ENCODE measurements around the gene RHEX.
"Not testable (repeated sequence)": the region's sequence is repeated elsewhere in the genome, so short reads cannot be mapped to it uniquely, and the experiment has no call there.

RHEX gene

GRCh38 chr1:206052919-206053610, at the start of gene RHEX:
Gene RHEX (plus strand): TSS chr1:206053173. CDS start chr1:206097829, 44,656 bp downstream.
- H3K9ac ChIP-seq (ENCODE audit: low read length); H3K4me1 ChIP-seq (ENCODE audit: control insufficient read depth, insufficient read depth, low read length); H3K4me3 ChIP-seq (ENCODE audit: low read length); H3K36me3 ChIP-seq (ENCODE audit: control insufficient read depth, insufficient read depth, low read length); H3K27ac ChIP-seq (ENCODE audit: low read depth, low read length); H3K27me3 ChIP-seq (ENCODE audit: control insufficient read depth, insufficient read depth, low read length): not testable (repeated sequence)

- Histone ChIP-seq H3K27ac (ENCODE audit: low read depth, low read length) (no peak overlapping the region), H3K4me3 (ENCODE audit: low read length) (no peak overlapping the region), H3K4me1 (ENCODE audit: control insufficient read depth, insufficient read depth, low read length) (no peaks in the 10 kb centered on the region), H3K36me3 (ENCODE audit: control insufficient read depth, insufficient read depth, low read length) (no peaks in the 10 kb centered on the region), H3K9ac (ENCODE audit: low read length) (no peak overlapping the region), H3K27me3 (ENCODE audit: control insufficient read depth, insufficient read depth, low read length) (no peaks in the 10 kb centered on the region)
These were observed 48.8 kb upstream of the RHEX start for GRCh38 chr1:206003854-206004800.

GRCh38 chr1:206004826-206005225, 48.1 kb upstream of the RHEX start:
- Histone ChIP-seq H3K27me3 (ENCODE audit: control insufficient read depth, insufficient read depth, low read length) (no peaks in the 10 kb centered on the region), H3K27ac (ENCODE audit: low read depth, low read length) (no peak overlapping the region), H3K36me3 (ENCODE audit: control insufficient read depth, insufficient read depth, low read length) (no peaks in the 10 kb centered on the region), H3K9ac (ENCODE audit: low read length) (no peak overlapping the region), H3K4me3 (ENCODE audit: low read length) (no peak overlapping the region), H3K4me1 (ENCODE audit: control insufficient read depth, insufficient read depth, low read length) (no peaks in the 10 kb centered on the region)

GRCh38 chr1:206005234-206005633, 47.7 kb upstream of the RHEX start:
- Histone ChIP-seq H3K4me3 (ENCODE audit: low read length) (no peak overlapping the region), H3K9ac (ENCODE audit: low read length) (no peak overlapping the region), H3K36me3 (ENCODE audit: control insufficient read depth, insufficient read depth, low read length) (no peaks in the 10 kb centered on the region), H3K27ac (ENCODE audit: low read depth, low read length) (no peak overlapping the region), H3K4me1 (ENCODE audit: control insufficient read depth, insufficient read depth, low read length) (no peaks in the 10 kb centered on the region), H3K27me3 (ENCODE audit: control insufficient read depth, insufficient read depth, low read length) (no peaks in the 10 kb centered on the region)

- Histone ChIP-seq H3K27ac (ENCODE audit: low read depth, low read length) (no peak overlapping the region), H3K36me3 (ENCODE audit: control insufficient read depth, insufficient read depth, low read length) (no peaks in the 10 kb centered on the region), H3K9ac (ENCODE audit: low read length) (no peak overlapping the region), H3K27me3 (ENCODE audit: control insufficient read depth, insufficient read depth, low read length) (no peaks in the 10 kb centered on the region), H3K4me3 (ENCODE audit: low read length) (no peak overlapping the region), H3K4me1 (ENCODE audit: control insufficient read depth, insufficient read depth, low read length) (no peaks in the 10 kb centered on the region)
These were observed 47.2 kb upstream of the RHEX start for GRCh38 chr1:206005778-206006180.

GRCh38 chr1:206006946-206007345, 46.0 kb upstream of the RHEX start:
- Histone ChIP-seq H3K9ac (ENCODE audit: low read length) (no peak overlapping the region), H3K27me3 (ENCODE audit: control insufficient read depth, insufficient read depth, low read length) (no peaks in the 10 kb centered on the region), H3K4me1 (ENCODE audit: control insufficient read depth, insufficient read depth, low read length) (no peaks in the 10 kb centered on the region), H3K4me3 (ENCODE audit: low read length) (no peak overlapping the region), H3K27ac (ENCODE audit: low read depth, low read length) (no peak overlapping the region), H3K36me3 (ENCODE audit: control insufficient read depth, insufficient read depth, low read length) (no peaks in the 10 kb centered on the region)

- H3K4me1 ChIP-seq (ENCODE audit: control insufficient read depth, insufficient read depth, low read length): no peaks in the 10 kb centered on the region
- H3K27ac ChIP-seq (ENCODE audit: low read depth, low read length): no peak overlapping the region
- no peak overlapping the region for H3K9ac ChIP-seq (ENCODE audit: low read length)
- no peak overlapping the region for H3K4me3 ChIP-seq (ENCODE audit: low read length)
- H3K27me3 ChIP-seq (ENCODE audit: control insufficient read depth, insufficient read depth, low read length): no peaks in the 10 kb centered on the region
- H3K36me3 ChIP-seq (ENCODE audit: control insufficient read depth, insufficient read depth, low read length): no peaks in the 10 kb centered on the region
These were observed 42.9 kb upstream of the RHEX start for GRCh38 chr1:206010060-206010459.

GRCh38 chr1:206011057-206011456, 41.9 kb upstream of the RHEX start:
- no peak overlapping the region for H3K27ac ChIP-seq (ENCODE audit: low read depth, low read length)
- H3K27me3 ChIP-seq (ENCODE audit: control insufficient read depth, insufficient read depth, low read length): no peaks in the 10 kb centered on the region
- no peaks in the 10 kb centered on the region for H3K4me1 ChIP-seq (ENCODE audit: control insufficient read depth, insufficient read depth, low read length)
- H3K36me3 ChIP-seq (ENCODE audit: control insufficient read depth, insufficient read depth, low read length): no peaks in the 10 kb centered on the region
- H3K9ac ChIP-seq (ENCODE audit: low read length): no peak overlapping the region
- H3K4me3 ChIP-seq (ENCODE audit: low read length): no peak overlapping the region

GRCh38 chr1:206012086-206012859, 40.7 kb upstream of the RHEX start:
- H3K9ac ChIP-seq (ENCODE audit: low read length): no peak overlapping the region
- no peaks in the 10 kb centered on the region for H3K36me3 ChIP-seq (ENCODE audit: control insufficient read depth, insufficient read depth, low read length)
- no peaks in the 10 kb centered on the region for H3K27me3 ChIP-seq (ENCODE audit: control insufficient read depth, insufficient read depth, low read length)
- no peak overlapping the region for H3K27ac ChIP-seq (ENCODE audit: low read depth, low read length)
- H3K4me3 ChIP-seq (ENCODE audit: low read length): no peak overlapping the region
- no peaks in the 10 kb centered on the region for H3K4me1 ChIP-seq (ENCODE audit: control insufficient read depth, insufficient read depth, low read length)

GRCh38 chr1:206013026-206013795, 39.8 kb upstream of the RHEX start:
- Histone ChIP-seq H3K36me3 (ENCODE audit: control insufficient read depth, insufficient read depth, low read length) (no peaks in the 10 kb centered on the region), H3K9ac (ENCODE audit: low read length) (no peak overlapping the region), H3K4me1 (ENCODE audit: control insufficient read depth, insufficient read depth, low read length) (no peaks in the 10 kb centered on the region), H3K4me3 (ENCODE audit: low read length) (no peak overlapping the region), H3K27me3 (ENCODE audit: control insufficient read depth, insufficient read depth, low read length) (no peaks in the 10 kb centered on the region), H3K27ac (ENCODE audit: low read depth, low read length) (no peak overlapping the region)

- Histone ChIP-seq H3K9ac (ENCODE audit: low read length) (no peak overlapping the region), H3K27ac (ENCODE audit: low read depth, low read length) (no peak overlapping the region), H3K36me3 (ENCODE audit: control insufficient read depth, insufficient read depth, low read length) (no peaks in the 10 kb centered on the region), H3K27me3 (ENCODE audit: control insufficient read depth, insufficient read depth, low read length) (no peaks in the 10 kb centered on the region), H3K4me3 (ENCODE audit: low read length) (no peak overlapping the region), H3K4me1 (ENCODE audit: control insufficient read depth, insufficient read depth, low read length) (no peaks in the 10 kb centered on the region)
These were observed 38.4 kb upstream of the RHEX start for GRCh38 chr1:206014601-206015000.

GRCh38 chr1:206015071-206015470, 37.9 kb upstream of the RHEX start:
- no peaks in the 10 kb centered on the region for H3K4me1 ChIP-seq (ENCODE audit: control insufficient read depth, insufficient read depth, low read length)

More at GRCh38 chr1:206015071-206015470, 37.9 kb upstream of the RHEX start:
- H3K9ac ChIP-seq (ENCODE audit: low read length): no peak overlapping the region
- H3K27me3 ChIP-seq (ENCODE audit: control insufficient read depth, insufficient read depth, low read length): no peaks in the 10 kb centered on the region
- no peaks in the 10 kb centered on the region for H3K36me3 ChIP-seq (ENCODE audit: control insufficient read depth, insufficient read depth, low read length)
- H3K27ac ChIP-seq (ENCODE audit: low read depth, low read length): no peak overlapping the region
- H3K4me3 ChIP-seq (ENCODE audit: low read length): no peak overlapping the region
